Endodermal cell (in vitro differentiated cells): ENCODE results near the gene SLC35D2. TPM values are rescaled to one million over a fixed set of nuclear protein-coding genes. Genes with fewer than 3 reads are reported as not detected.
A peak's percentile ranks its signal among the peaks of the same experiment; 100 is the strongest.

ENCODE experiments used
- DNase-seq: peaks from one replicate; pipeline ENCODE4 v3.0.0-alpha.2; 2017
- H3K27ac ChIP-seq: 2 replicates; pipeline ENCODE4 v1.5.1; 2013; ENCODE audit warnings: mild to moderate bottlenecking, low read depth, low read length, moderate library complexity
- H3K27me3 ChIP-seq: 2 replicates; pipeline ENCODE4 v1.6.1; 2013; ENCODE audit warnings: mild to moderate bottlenecking, low read length, moderate library complexity; ENCODE audit not compliant: insufficient read depth, control insufficient read depth, poor library complexity, severe bottlenecking
- H3K36me3 ChIP-seq: 2 replicates; pipeline ENCODE4 v1.7.0; 2013; ENCODE audit warnings: mild to moderate bottlenecking, low read length, moderate library complexity; ENCODE audit not compliant: control insufficient read depth, insufficient read depth
- H3K4me1 ChIP-seq: one replicate; pipeline ENCODE4 v1.7.0; 2013; ENCODE audit warnings: low read length; ENCODE audit not compliant: control insufficient read depth, insufficient read depth
- H3K4me3 ChIP-seq: 2 replicates; pipeline ENCODE4 v1.5.1; 2013; ENCODE audit warnings: mild to moderate bottlenecking, low read length, moderate library complexity
- H3K9ac ChIP-seq: 2 replicates; pipeline ENCODE4 v1.6.1; 2013; ENCODE audit warnings: mild to moderate bottlenecking, low read length, moderate library complexity; ENCODE audit not compliant: poor library complexity, severe bottlenecking; ENCODE audit errors: extremely low read depth
- H3K9me3 ChIP-seq: 2 replicates; pipeline ENCODE4 v1.6.1; 2013; ENCODE audit warnings: mild to moderate bottlenecking, low read length, moderate library complexity; ENCODE audit not compliant: control insufficient read depth
- H3K27ac Mint-ChIP-seq: 2 replicates; pipeline ENCODE4 v1.8.0; 2020; ENCODE audit warnings: mixed read lengths
- H3K27me3 Mint-ChIP-seq: 2 replicates; pipeline ENCODE4 v1.8.0; 2021; ENCODE audit warnings: mild to moderate bottlenecking, mixed read lengths; ENCODE audit not compliant: insufficient read depth
- H3K36me3 Mint-ChIP-seq: 2 replicates; pipeline ENCODE4 v1.8.0; 2020; ENCODE audit warnings: low read depth, mixed read lengths
- H3K4me1 Mint-ChIP-seq: 2 replicates; pipeline ENCODE4 v1.8.0; 2020; ENCODE audit warnings: mixed read lengths
- H3K4me3 Mint-ChIP-seq: 2 replicates; pipeline ENCODE4 v1.8.0; 2020; ENCODE audit warnings: mild to moderate bottlenecking, moderate library complexity, mixed read lengths
- H3K9me3 Mint-ChIP-seq: 2 replicates; pipeline ENCODE4 v1.8.0; 2020; ENCODE audit warnings: mild to moderate bottlenecking, mixed read lengths
- WGBS, 2 experiments: methylation state at CpG; one replicate each; pipeline versions ENCODE4 v1.1.5 to v1.1.7; 2013; ENCODE audit warnings: missing lambda C conversion rate in 2 of 2, mixed read lengths in 1 of 2; ENCODE audit not compliant: insufficient coverage in 1 of 2, insufficient read length in 1 of 2; 5-methylcytosine and 5-hydroxymethylcytosine counted together
- total RNA-seq, 2 donors: library from RNA; stranded (reverse); fragmentation: NEBNext Ultra II Directional in 1 of 2; extraction: Animal tissue kit (Norgen Biotek cat#: 25700) in 1 of 2; gene quantifications; 2 replicates in 1 of 2; 3 replicates in 1 of 2; pipeline ENCODE4 v1.2.1, GENCODE V29; 2021
- TF ChIP-seq, protein P1 (sequence below): fragments of 200-600 bp; sonication (generic); conservative IDR thresholded peaks from 2 replicates; pipeline ENCODE4 v1.5.0; 2021; ENCODE audit warnings: antibody characterized with exemption, mild to moderate bottlenecking

The SLC35D2 gene
- total RNA-seq, 2 donors from 2014 or later: 31.9 to 36.2 TPM

DNA sequence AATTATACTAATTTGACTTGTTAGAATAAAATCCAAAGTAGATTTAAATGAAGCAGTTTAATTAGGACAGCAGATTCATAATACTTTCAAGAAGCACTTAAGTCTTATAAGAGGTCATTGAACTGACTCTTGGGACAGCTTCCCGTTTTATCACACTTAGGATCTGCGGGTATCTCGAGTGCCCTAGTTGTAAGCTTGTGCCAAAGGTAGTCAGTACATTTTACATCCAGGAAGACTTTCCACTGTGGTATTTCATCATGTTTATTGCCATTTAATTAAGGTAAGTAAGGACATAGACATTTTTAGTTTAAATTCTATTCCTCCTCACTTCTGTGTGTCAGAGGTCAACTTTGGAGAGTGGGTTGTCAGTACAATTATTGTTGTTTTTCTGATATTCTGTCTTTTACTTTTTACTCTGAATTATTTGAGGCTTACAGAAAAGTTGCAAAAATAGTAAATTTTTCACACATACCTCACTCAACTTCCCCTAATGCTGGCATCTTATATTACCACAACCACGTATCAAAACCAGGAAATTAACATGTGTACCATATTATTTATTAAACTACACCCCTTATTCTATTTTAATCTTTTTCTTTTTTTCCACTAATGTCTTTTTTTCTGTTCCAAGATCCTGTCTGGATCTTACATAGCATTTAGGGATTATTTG, 42.1 kb upstream of the SLC35D2 start:
- Histone ChIP-seq H3K27me3 (no peaks in the 10 kb centered on the region), H3K27ac (no peak overlapping the region), H3K4me1 (peaks cover 4% of the 10 kb centered on the region), H3K9ac (no peak overlapping the region), H3K9me3 (no peaks in the 10 kb centered on the region), H3K36me3 (no peaks in the 10 kb centered on the region), H3K4me3 (no peak overlapping the region)
- 92 to 95% methylated on average over 4 of the region's 4 CpGs for WGBS, 2 experiments
- Mint-ChIP-seq H3K36me3 (no peaks in the 10 kb centered on the region), H3K9me3 (no peaks in the 10 kb centered on the region), H3K27me3 (no peaks in the 10 kb centered on the region), H3K4me1 (peaks cover 15% of the 10 kb centered on the region), H3K27ac (no peak overlapping the region), H3K4me3 (no peak overlapping the region)
- DNase-seq: no peak
- TF ChIP-seq, protein P1, sequence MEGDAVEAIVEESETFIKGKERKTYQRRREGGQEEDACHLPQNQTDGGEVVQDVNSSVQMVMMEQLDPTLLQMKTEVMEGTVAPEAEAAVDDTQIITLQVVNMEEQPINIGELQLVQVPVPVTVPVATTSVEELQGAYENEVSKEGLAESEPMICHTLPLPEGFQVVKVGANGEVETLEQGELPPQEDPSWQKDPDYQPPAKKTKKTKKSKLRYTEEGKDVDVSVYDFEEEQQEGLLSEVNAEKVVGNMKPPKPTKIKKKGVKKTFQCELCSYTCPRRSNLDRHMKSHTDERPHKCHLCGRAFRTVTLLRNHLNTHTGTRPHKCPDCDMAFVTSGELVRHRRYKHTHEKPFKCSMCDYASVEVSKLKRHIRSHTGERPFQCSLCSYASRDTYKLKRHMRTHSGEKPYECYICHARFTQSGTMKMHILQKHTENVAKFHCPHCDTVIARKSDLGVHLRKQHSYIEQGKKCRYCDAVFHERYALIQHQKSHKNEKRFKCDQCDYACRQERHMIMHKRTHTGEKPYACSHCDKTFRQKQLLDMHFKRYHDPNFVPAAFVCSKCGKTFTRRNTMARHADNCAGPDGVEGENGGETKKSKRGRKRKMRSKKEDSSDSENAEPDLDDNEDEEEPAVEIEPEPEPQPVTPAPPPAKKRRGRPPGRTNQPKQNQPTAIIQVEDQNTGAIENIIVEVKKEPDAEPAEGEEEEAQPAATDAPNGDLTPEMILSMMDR: no peak

DNA sequence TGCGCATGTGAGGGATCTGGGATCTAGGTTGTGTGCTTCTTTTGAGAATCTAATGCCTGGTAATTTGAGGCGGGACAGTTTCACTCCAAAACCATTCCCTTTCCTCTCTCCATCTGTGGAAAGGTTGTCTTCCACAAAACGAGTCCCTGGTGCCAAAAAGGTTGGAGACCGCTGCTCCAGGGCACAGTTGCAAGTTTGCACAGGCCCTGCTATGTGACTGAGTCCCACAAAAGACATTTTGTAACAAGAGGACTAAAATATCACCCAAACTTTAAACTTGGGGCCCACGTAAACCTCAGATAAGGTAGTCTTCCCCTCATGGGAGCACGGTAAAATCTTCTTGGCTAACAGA, 40.5 kb upstream of the SLC35D2 start:
- no peak overlapping the region for H3K27ac Mint-ChIP-seq
- TF ChIP-seq, protein P1: no peak
- H3K4me1 ChIP-seq: peaks cover 11% of the 10 kb centered on the region

DNA sequence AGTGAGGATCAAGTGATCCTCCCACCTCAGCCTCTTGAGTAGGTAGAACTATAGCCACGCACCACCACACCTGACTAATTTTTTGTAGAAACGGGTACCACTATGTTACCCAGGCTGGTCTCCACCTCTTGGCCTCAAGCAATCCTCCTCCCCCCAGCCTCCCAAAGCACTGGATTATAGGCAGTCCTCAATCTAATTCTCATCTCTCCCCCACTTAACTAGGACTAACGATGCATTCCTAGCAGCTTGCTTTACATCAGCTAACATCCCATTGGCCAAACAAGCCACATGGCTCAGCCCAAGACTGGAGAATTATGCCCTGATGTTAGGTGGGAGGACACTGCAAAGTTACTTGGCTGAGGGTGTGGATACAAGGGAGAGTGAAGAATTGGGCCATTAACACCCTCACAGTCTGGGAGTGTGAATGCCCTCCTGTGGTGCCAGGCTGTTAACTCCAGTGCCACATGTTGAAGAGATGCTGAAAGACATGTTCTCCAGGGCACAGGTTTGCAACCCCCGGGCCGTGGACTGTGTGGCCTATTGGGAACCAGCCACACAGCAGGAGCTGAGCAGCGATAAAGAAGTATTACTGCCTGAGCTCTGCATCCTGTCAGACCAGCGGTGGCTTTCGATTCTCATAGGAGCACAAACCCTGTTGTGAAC, 39.9 kb upstream of the SLC35D2 start:
- Histone ChIP-seq H3K4me3 (no peak overlapping the region), H3K9ac (no peak overlapping the region), H3K27ac (no peak overlapping the region), H3K36me3 (no peaks in the 10 kb centered on the region), H3K27me3 (no peaks in the 10 kb centered on the region), H3K9me3 (no peaks in the 10 kb centered on the region), H3K4me1 (peaks cover 11% of the 10 kb centered on the region)
- 82 to 89% methylated on average over 6 to 8 of the region's 8 CpGs for WGBS, 2 experiments
- DNase-seq: peak; percentile 92
- Mint-ChIP-seq H3K4me1 (peaks cover 28% of the 10 kb centered on the region), H3K9me3 (no peaks in the 10 kb centered on the region), H3K27me3 (no peaks in the 10 kb centered on the region), H3K4me3 (no peak overlapping the region), H3K36me3 (no peaks in the 10 kb centered on the region), H3K27ac (no peak overlapping the region)
- TF ChIP-seq, protein P1: no peak

More for the DNA sequence above, 40.5 kb upstream of the SLC35D2 start:
- Histone ChIP-seq H3K9me3 (no peaks in the 10 kb centered on the region), H3K27ac (no peak overlapping the region), H3K36me3 (no peaks in the 10 kb centered on the region), H3K27me3 (no peaks in the 10 kb centered on the region), H3K9ac (no peak overlapping the region), H3K4me3 (no peak overlapping the region)
- H3K36me3 Mint-ChIP-seq: no peaks in the 10 kb centered on the region
- WGBS, 2 experiments: 86 to 87% methylated on average over 4 to 6 of the region's 6 CpGs
- no peak for DNase-seq
- H3K9me3 Mint-ChIP-seq: no peaks in the 10 kb centered on the region
- H3K4me3 Mint-ChIP-seq: no peak overlapping the region
- H3K27me3 Mint-ChIP-seq: no peaks in the 10 kb centered on the region
- peaks cover 28% of the 10 kb centered on the region for H3K4me1 Mint-ChIP-seq
